NB4 (cell line): ENCODE data around the gene AKAP6.

Source experiments
- MYC ChIP-seq: IDR thresholded peaks from 2 replicates; pipeline ENCODE4 v1.6.1; 2011; ENCODE audit warnings: low read depth, low read length
- POLR2A ChIP-seq: IDR thresholded peaks from 2 replicates; pipeline ENCODE4 v1.6.1; 2011; ENCODE audit warnings: mild to moderate bottlenecking; ENCODE audit not compliant: insufficient read length; ENCODE audit errors: extremely low read depth
- TF ChIP-seq, protein P1 (sequence below): IDR thresholded peaks from one replicate; pipeline ENCODE4 v1.5.1; 2012; ENCODE audit warnings: low read depth, low read length
- TF ChIP-seq, protein P2 (sequence below): IDR thresholded peaks from 2 replicates; pipeline ENCODE4 v1.6.1; 2011; ENCODE audit warnings: low read depth, low read length

DNA sequence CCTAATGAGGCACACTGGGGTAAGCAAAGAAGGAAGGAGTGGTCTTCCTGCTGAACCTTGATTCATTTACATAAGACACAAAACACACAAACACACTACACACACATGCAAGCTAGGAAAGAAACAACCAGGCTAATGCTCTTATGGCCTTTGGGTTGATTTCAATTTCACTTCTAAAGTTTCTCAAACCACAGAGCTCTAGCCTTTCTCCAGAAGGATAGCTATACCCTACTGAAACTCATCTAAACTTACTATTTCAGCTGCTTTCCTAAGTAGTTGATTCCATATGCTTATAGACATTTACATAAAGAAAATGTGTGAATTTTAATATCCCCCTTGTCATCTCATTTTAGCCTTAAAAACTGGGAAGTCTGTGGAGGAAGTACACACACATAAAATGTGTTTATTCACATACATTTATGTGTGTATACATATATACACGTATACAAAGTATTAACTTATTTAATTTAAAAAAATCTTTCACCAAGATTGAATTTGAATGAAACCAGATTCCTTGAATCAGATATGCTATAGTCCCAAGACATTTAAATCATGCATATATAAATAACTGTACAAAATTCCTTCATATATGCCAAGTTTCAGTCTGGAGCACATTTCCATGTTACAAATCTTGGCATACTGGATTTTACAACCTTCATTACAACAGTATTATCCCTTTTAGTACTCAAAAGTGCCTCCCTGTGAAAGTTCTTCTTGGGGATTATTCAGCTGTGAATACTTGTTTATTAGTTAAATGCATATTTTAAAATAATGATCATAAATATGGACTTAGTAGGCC is 377.8 kb downstream of the AKAP6 start:
- TF ChIP-seq, protein P1, sequence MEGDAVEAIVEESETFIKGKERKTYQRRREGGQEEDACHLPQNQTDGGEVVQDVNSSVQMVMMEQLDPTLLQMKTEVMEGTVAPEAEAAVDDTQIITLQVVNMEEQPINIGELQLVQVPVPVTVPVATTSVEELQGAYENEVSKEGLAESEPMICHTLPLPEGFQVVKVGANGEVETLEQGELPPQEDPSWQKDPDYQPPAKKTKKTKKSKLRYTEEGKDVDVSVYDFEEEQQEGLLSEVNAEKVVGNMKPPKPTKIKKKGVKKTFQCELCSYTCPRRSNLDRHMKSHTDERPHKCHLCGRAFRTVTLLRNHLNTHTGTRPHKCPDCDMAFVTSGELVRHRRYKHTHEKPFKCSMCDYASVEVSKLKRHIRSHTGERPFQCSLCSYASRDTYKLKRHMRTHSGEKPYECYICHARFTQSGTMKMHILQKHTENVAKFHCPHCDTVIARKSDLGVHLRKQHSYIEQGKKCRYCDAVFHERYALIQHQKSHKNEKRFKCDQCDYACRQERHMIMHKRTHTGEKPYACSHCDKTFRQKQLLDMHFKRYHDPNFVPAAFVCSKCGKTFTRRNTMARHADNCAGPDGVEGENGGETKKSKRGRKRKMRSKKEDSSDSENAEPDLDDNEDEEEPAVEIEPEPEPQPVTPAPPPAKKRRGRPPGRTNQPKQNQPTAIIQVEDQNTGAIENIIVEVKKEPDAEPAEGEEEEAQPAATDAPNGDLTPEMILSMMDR, result no peak
- no peak for TF ChIP-seq POLR2A
- TF ChIP-seq, protein P2, sequence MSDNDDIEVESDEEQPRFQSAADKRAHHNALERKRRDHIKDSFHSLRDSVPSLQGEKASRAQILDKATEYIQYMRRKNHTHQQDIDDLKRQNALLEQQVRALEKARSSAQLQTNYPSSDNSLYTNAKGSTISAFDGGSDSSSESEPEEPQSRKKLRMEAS, result no peak
- TF ChIP-seq MYC, result no peak
